Muscle of leg (tissue), 11 donors: ENCODE data around the gene CXorf65. TPM values are rescaled to one million over a fixed set of nuclear protein-coding genes. Genes with fewer than 3 reads are reported as not detected.
A peak's percentile ranks its signal among the peaks of the same experiment; 100 is the strongest.

Experiments
- DNase-seq: peaks from one replicate; pipeline ENCODE4 v3.0.0; 2013
- H3K27ac ChIP-seq: one replicate; pipeline ENCODE4 v1.5.1; 2013; ENCODE audit warnings: mild to moderate bottlenecking, low read length, control low read depth
- H3K27me3 ChIP-seq: one replicate; pipeline ENCODE4 v1.6.1; 2013; ENCODE audit warnings: low read length; ENCODE audit not compliant: control insufficient read depth, insufficient read depth
- H3K36me3 ChIP-seq: one replicate; pipeline ENCODE4 v1.6.1; 2013; ENCODE audit warnings: low read length; ENCODE audit not compliant: control insufficient read depth, insufficient read depth
- H3K4me1 ChIP-seq: one replicate; pipeline ENCODE4 v1.6.1; 2013; ENCODE audit warnings: low read length; ENCODE audit not compliant: control insufficient read depth, insufficient read depth
- H3K4me3 ChIP-seq: one replicate; pipeline ENCODE4 v1.5.1; 2013; ENCODE audit warnings: low read length, control low read depth
- H3K9me3 ChIP-seq: replicated peaks from 2 replicates; pipeline ENCODE4 v1.6.1; 2013; ENCODE audit warnings: low read depth, low read length; ENCODE audit not compliant: control insufficient read depth
- WGBS: methylation state at CpG from one replicate; pipeline ENCODE4 v1.1.5; 2013; ENCODE audit warnings: missing lambda C conversion rate; ENCODE audit not compliant: insufficient coverage; 5-methylcytosine and 5-hydroxymethylcytosine counted together
- polyA plus RNA-seq, 8 donors: library from polyadenylated mRNA; unstranded; fragments of 120-200 nt; gene quantifications; one replicate each; pipeline versions ENCODE4 v1.2.1 to v1.2.3, GENCODE V29; 2013; ENCODE audit warnings: inconsistent platforms in 1 of 8, low replicate concordance in 1 of 8; ENCODE audit not compliant: insufficient read length in 8 of 8, insufficient read depth in 1 of 8
- total RNA-seq: library from RNA; stranded (reverse); fragments of 120-200 nt; gene quantifications from one replicate; pipeline ENCODE4 v1.2.4, GENCODE V29; 2013

CXorf65 gene
- total and polyA plus RNA-seq, 9 donors = 0.63 to 1.4 (median 0.84) TPM; not detected in 2

DNA sequence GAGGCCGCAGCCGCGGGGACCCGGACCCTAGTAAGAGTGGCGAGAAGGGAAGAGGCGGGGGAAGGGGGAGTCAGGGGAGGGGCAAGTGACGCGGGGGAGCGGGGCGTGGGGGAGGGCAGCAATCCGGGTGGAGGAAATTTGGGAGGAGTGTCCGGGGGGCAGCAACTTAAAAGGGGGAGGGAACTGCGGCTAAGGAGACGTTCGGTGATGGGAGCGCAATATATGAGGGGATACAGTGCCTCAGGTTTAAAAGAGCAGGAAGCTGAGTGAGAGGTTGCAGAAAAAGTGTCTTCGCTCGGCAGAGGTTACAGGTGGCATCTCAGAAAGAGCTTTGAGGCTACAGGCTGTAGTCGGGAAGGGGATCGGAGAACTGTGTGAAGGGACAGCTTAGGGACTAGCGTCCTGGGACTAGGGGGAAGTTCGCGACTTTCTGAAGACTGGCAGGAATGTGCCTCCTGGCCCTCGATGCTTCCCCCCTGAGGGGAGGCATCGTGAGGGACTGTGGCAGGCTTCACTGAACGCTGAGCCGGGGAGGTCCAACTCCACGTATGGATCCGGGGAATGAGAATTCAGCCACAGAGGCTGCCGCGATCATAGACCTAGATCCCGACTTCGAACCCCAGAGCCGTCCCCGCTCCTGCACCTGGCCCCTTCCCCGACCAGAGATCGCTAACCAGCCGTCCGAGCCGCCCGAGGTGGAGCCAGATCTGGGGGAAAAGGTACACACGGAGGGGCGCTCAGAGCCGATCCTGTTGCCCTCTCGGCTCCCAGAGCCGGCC, 10.4 kb downstream of the CXorf65 start:
- Histone ChIP-seq H3K4me1 (peaks cover 22% of the 10 kb centered on the region), H3K4me3 (peak overlapping the region; percentile 62), H3K27ac (peak overlapping the region; percentile 89), H3K27me3 (peaks cover 24% of the 10 kb centered on the region), H3K9me3 (no peaks in the 10 kb centered on the region), H3K36me3 (no peaks in the 10 kb centered on the region)
- 23% methylated on average over 43 of the region's 46 CpGs for WGBS
- peak; percentile 81 for DNase-seq

DNA sequence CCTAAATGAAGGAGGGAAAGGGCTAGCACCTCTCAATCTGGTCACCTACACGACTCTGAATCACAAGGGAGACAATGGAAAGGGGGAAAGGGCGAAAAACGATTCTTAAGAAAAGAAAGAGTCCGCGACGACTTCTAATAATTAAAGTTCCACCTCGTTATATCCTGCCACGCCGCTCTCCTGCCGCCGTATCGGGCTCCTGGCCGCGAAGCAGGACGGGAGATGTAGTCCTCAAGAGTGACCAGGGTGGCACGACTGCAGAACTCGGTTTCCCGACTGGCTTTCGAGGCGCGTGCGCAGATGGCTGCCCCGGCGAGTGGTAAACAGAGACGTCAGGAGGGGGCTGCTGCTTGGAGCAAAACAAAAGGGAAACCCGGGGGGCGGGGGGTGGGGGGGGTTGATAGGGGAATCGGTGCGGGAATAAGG, 11.0 kb downstream of the CXorf65 start, which contains the start of gene FOXO4:
Gene FOXO4 (plus strand): TSS at position 297 of the 426 bp plus-strand sequence. CDS start 678 bp downstream, outside the sequence.
- Histone ChIP-seq H3K27me3 (peaks cover 23% of the 10 kb centered on the region), H3K27ac (peak within 1 kb of the TSS; percentile 89), H3K4me3 (peak within 1 kb of the TSS; percentile 62), H3K4me1 (peaks cover 16% of the 10 kb centered on the region), H3K36me3 (no peaks in the 10 kb centered on the region), H3K9me3 (no peaks in the 10 kb centered on the region)
- DNase-seq = peak; percentile 96
- WGBS = 8% methylated on average over 19 of the region's 29 CpGs

DNA sequence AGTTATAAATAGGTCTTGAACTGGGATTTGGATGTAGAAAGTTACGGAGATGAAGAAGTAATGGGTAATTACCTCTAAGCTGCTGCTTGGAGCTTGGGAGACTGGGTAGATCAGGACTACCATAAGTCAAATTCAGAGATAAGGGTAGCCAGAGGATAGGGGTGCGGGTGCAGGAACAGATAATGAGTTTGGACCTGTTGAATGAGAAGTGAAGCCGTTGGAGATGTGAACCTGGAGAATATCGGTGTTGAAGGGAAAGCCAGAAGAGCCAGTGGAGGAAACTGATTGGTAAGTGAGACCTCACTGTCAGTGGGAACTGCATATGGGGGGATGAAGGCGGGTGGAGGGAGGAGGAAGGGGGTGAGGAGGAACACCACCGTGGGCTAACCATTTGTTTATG, 11.5 kb downstream of the CXorf65 start:
- H3K4me1 ChIP-seq = peaks cover 13% of the 10 kb centered on the region
- H3K36me3 ChIP-seq = no peaks in the 10 kb centered on the region
- H3K27me3 ChIP-seq = peaks cover 21% of the 10 kb centered on the region
- DNase-seq = no peak
- H3K4me3 ChIP-seq = peak overlapping the region; percentile 62
- WGBS = 47% methylated on average over 4 of the region's 6 CpGs
- H3K27ac ChIP-seq = no peak overlapping the region
- H3K9me3 ChIP-seq = no peaks in the 10 kb centered on the region

DNA sequence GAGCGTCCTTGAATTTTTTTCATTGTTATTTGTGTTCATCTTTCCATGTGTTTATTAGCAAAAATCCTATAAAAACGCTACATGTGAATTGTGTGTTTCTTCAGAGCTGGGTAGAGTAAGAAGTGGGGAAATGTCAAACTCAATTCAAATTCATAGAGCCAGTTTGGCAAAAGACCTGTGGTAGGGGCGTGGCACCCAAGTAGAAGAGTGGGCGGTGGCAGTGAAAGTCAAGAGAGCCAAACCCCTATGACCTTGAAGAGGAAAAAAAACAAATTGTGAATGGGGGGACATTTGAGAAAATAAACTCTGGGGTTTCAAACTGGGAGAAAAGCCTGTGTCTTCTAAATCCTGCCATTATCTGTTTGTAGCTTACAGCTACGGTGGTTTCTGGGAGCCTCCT, 15.3 kb downstream of the CXorf65 start:
- 80% methylated on average over 1 of the region's 5 CpGs for WGBS
- no peaks in the 10 kb centered on the region for H3K36me3 ChIP-seq
- H3K27me3 ChIP-seq = peaks cover 7% of the 10 kb centered on the region
- no peaks in the 10 kb centered on the region for H3K9me3 ChIP-seq
- H3K27ac ChIP-seq = no peak overlapping the region
- no peak for DNase-seq
- H3K4me1 ChIP-seq = peaks cover 2% of the 10 kb centered on the region
- no peak overlapping the region for H3K4me3 ChIP-seq

DNA sequence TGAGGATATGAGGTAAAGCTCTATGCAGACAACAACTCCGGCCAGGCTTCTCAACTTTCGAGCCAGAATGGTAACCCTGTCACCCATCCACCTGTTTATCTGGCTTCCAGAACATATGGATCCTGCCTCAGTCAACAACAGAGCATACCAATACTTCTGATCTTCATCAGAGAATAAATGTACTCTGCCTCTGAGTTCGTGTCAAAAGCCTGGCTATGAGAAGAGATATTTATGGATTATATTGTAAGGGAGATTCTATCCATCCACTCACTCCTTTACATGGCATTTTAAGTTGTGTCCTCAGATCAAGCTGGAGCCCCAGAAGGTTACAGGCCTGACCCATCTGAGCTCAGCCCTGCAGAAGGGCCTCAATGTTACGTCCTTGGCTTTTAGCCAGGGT, 20.6 kb downstream of the CXorf65 start:
- peaks cover 2% of the 10 kb centered on the region for H3K27me3 ChIP-seq
- H3K36me3 ChIP-seq = no peaks in the 10 kb centered on the region
- no peaks in the 10 kb centered on the region for H3K9me3 ChIP-seq
- H3K4me3 ChIP-seq = no peak overlapping the region
- WGBS = 83% methylated on average over 2 of the region's 4 CpGs
- H3K4me1 ChIP-seq = no peaks in the 10 kb centered on the region
- no peak overlapping the region for H3K27ac ChIP-seq
- DNase-seq = no peak

DNA sequence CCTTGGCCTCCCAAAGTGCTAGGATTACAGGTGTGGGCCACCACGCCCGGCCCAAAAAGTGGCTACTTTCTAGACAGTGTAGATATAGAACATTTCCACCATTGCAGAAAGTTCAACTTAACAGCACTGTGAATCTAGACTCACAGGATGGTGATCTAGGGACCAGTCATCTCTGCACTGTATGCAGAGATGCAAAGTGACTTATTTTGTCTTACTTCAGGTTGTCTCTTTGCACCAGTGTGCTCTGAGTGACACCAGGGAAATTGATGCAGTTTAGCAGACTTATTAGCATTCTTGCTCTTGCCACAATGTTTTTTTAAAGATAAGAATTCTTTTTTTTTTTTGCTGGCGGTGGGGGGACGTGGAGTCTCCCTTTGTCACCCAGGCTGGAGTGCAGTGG, 23.7 kb downstream of the CXorf65 start:
- Histone ChIP-seq H3K36me3 (no peaks in the 10 kb centered on the region), H3K9me3 (no peaks in the 10 kb centered on the region), H3K27ac (no peak overlapping the region), H3K4me1 (no peaks in the 10 kb centered on the region), H3K27me3 (peaks cover 2% of the 10 kb centered on the region), H3K4me3 (no peak overlapping the region)
- WGBS = 60% methylated on average over 1 of the region's 4 CpGs
- no peak for DNase-seq

DNA sequence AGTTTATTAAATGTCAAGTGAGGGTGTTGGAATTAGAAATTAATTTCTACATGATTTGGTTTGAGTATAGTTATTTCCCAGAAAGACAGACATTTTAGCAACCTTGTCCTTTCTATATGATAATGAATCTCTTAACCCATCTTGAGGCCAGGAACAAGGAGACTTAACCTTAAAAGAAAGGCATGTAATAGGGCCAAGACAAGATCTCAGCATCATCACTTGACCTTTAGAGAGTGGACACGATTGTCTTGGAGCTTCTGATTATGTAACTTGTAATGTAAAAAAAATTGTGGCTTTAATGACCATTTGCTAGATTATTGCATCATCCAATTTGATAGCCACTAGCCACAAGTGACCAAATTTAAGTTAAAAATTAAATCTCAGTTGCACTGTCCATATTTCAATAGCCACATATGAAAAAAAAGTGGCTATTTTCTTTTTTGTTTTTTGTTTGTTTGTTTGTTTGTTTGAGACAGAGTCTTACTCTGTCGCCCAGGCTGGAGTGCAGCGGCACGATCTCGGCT, 24.4 kb downstream of the CXorf65 start:
- Histone ChIP-seq H3K4me1 (no peaks in the 10 kb centered on the region), H3K27ac (no peak overlapping the region), H3K27me3 (peaks cover 2% of the 10 kb centered on the region), H3K36me3 (no peaks in the 10 kb centered on the region), H3K9me3 (no peaks in the 10 kb centered on the region), H3K4me3 (no peak overlapping the region)
- WGBS = 80% methylated on average over 1 of the region's 5 CpGs
- no peak for DNase-seq

DNA sequence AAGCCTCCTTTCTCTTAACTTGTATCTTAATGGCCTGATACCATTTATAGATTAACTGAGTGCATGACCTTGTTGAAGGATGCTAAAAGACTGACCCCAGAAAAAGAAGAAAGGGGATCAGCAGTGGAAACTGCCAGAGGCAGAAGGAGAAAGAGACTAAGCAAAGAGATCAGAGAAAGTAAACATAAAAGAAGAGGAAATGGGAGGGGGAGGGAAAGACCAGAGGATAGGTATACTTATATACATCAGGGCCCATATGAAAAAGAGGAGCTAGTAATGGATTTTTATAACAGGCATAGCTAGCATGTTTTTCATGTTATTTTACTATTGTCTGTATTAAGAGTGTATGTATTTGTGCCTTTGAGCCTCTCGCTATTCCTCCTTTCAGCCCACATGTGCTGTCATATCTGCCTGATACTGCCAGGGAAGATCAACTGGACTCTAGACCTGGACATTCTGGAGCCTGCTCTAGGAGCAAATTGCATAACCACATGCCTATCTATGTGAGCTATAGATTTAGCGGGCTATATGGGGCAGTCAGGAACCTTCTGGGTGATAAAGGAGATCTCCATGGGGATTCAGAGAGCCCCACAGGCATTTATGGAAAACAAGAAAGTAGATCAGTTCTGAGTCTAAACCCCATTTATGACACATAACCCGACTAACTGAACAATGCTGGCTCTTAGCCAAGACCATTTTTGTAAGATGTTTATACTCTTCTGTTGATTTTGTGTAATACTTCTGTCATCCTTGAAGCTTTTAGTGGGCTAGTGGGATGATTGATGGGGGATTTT, 25.0 kb downstream of the CXorf65 start:
- no peak for DNase-seq
- no peaks in the 10 kb centered on the region for H3K4me1 ChIP-seq
- WGBS = no CpG with 5 or more reads among the region's 3 CpGs
- no peaks in the 10 kb centered on the region for H3K9me3 ChIP-seq
- H3K27me3 ChIP-seq = peaks cover 2% of the 10 kb centered on the region
- no peak overlapping the region for H3K27ac ChIP-seq
- no peaks in the 10 kb centered on the region for H3K36me3 ChIP-seq
- no peak overlapping the region for H3K4me3 ChIP-seq

DNA sequence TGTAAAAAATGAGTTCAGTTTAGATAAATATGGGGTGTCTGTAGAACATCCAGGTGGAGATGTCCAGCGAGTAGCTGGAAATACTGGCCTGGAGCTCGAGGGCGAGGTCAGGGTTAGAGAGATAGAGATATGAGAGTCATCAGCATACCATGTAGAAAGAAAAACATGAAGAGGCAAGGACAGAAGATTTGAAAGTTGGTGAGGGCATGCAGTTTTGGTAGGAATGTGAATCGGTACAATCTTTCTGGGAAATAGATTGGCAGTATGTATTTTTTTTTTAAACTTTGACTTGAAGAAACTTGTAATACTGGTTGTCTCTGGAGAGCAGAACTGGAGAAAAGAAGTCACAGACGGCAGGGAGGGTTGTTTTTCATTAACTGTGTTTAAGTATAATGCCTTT, 36.0 kb downstream of the CXorf65 start:
- no peak overlapping the region for H3K27ac ChIP-seq
- DNase-seq = no peak
- 57% methylated on average over 3 of the region's 5 CpGs for WGBS
- no peaks in the 10 kb centered on the region for H3K9me3 ChIP-seq
- no peaks in the 10 kb centered on the region for H3K36me3 ChIP-seq
- no peak overlapping the region for H3K4me3 ChIP-seq
- H3K27me3 ChIP-seq = peaks cover 2% of the 10 kb centered on the region
- H3K4me1 ChIP-seq = no peaks in the 10 kb centered on the region
